ENCODE data around the gene PM20D1. TPM values are rescaled to one million over a fixed set of nuclear protein-coding genes. Genes with fewer than 3 reads are reported as not detected.
A peak's percentile ranks its signal among the peaks of the same experiment; 100 is the strongest.

PM20D1 gene
- total and polyA plus RNA-seq, 7 donors = 0.05 to 0.32 (median 0.23) TPM; not detected in 2

DNA sequence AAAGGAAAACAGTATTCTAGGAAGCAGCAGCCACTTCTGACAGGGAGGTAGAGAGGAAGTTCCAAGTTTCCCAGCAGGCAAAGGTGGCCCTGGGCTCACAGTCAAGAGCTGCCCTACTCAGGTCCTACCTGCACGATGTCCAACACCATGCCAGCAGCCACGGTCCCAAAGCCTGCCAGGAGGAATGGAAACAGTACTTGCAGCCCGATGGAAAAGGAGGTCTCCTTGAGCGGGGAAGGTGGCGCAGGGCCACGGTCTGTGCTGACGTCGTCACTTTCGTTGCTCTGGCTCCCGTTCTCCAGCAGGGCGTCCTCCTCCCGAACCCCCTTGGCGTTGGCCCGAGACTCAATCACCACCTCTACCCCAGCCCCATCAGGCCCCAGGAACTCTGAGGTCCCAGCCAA lies 40.0 kb downstream of the PM20D1 start:
- 33 to 63% (median 35%) methylated on average over 14 of the region's 14 CpGs for WGBS, 3 donors
- intact Hi-C loops (cut with DNase I) = loop anchor here in 1 of 2 donors (5.0 kb wide), 1 partner anchor 167 kb away; no protein-coding TSS in a partner anchor

GRCh38 chr1:205809469-205809868 lies 40.5 kb downstream of the PM20D1 start:
- peak overlapping the region; percentile 97 for H3K27ac ChIP-seq
- peaks cover 67% of the 10 kb centered on the region for H3K4me1 ChIP-seq
- peak overlapping the region; percentile 94 for H3K4me3 ChIP-seq
- 22 to 44% (median 39%) methylated on average over 3 of the region's 3 CpGs for WGBS, 3 donors
- no peaks in the 10 kb centered on the region for H3K27me3 ChIP-seq (ENCODE audit: insufficient read depth in 3 of 3, low read length in 2 of 3)
- ATAC-seq (no peak), DNase-seq (no peak)
- no peaks in the 10 kb centered on the region for H3K9me3 ChIP-seq
- intact Hi-C loops (cut with DNase I) = loop anchor here in 1 of 2 donors (5.0 kb wide), 1 partner anchor 168 kb away; no protein-coding TSS in a partner anchor
- no peak for TF ChIP-seq CTCF (IDR thresholded peaks at IDR 0.05)
- H3K36me3 ChIP-seq (ENCODE audit: insufficient read depth in 1 of 2, low read depth in 1 of 2) = peaks cover 0 to 24% of the 10 kb centered on the region in 2 donors

More for the DNA sequence above, 40.0 kb downstream of the PM20D1 start:
- DNase-seq = peak in 1 of 2 donors; percentile 53
- Histone ChIP-seq H3K9me3 (no peaks in the 10 kb centered on the region), H3K4me3 (peak overlapping the region; percentile 94), H3K4me1 (peaks cover 66% of the 10 kb centered on the region), H3K27me3 (ENCODE audit: insufficient read depth in 3 of 3, low read length in 2 of 3) (no peaks in the 10 kb centered on the region), H3K36me3 (ENCODE audit: insufficient read depth in 1 of 2, low read depth in 1 of 2) (peaks cover 0 to 20% of the 10 kb centered on the region in 2 donors), H3K27ac (peak overlapping the region; percentile 97)
- no peak for ATAC-seq
- no peak for TF ChIP-seq CTCF (IDR thresholded peaks at IDR 0.05)

- intact Hi-C loops (cut with DNase I) = loop anchor here in 1 of 2 donors (5.0 kb wide), 1 partner anchor 172 kb away; no protein-coding TSS in a partner anchor
- WGBS, 3 donors = 49 to 56% (median 50%) methylated on average over 5 of the region's 5 CpGs
- H3K4me1 ChIP-seq = peaks cover 51% of the 10 kb centered on the region
- no peak for TF ChIP-seq CTCF (IDR thresholded peaks at IDR 0.05)
- no peaks in the 10 kb centered on the region for H3K9me3 ChIP-seq
- no peaks in the 10 kb centered on the region for H3K27me3 ChIP-seq (ENCODE audit: insufficient read depth in 3 of 3, low read length in 2 of 3)
- no peak overlapping the region for H3K4me3 ChIP-seq
- peaks cover 0 to 25% of the 10 kb centered on the region in 2 donors for H3K36me3 ChIP-seq (ENCODE audit: insufficient read depth in 1 of 2, low read depth in 1 of 2)
- no peak for ATAC-seq
- no peak for DNase-seq
- no peak overlapping the region for H3K27ac ChIP-seq
Observed at GRCh38 chr1:205805082-205805711, 44.7 kb downstream of the PM20D1 start.

DNA sequence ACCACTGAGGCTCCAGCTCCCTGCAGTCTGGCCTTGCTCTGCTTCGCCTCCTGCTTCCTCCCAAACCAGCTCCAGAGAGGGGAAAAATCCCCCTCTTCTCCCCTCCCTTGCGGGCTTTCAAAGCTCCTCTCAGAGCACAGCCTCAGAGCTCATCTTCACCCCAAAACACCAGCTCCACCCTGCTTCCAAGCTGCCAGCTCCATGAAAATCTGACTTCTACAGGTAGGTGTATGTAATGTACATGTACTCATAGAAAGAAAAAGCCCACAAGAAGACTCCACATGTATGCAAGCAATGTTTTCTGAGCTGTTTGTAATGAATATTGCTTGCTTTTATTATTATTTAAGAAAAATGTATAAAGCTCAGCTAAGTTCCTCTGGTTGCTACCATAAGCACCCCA lies 45.3 kb downstream of the PM20D1 start:
- ATAC-seq (no peak), DNase-seq (no peak)
- Histone ChIP-seq H3K4me1 (peaks cover 45% of the 10 kb centered on the region), H3K36me3 (ENCODE audit: insufficient read depth in 1 of 2, low read depth in 1 of 2) (peaks cover 0 to 24% of the 10 kb centered on the region in 2 donors), H3K4me3 (no peak overlapping the region), H3K27ac (no peak overlapping the region), H3K27me3 (ENCODE audit: insufficient read depth in 3 of 3, low read length in 2 of 3) (no peaks in the 10 kb centered on the region), H3K9me3 (no peaks in the 10 kb centered on the region)
- TF ChIP-seq CTCF (IDR thresholded peaks at IDR 0.05) = no peak
- intact Hi-C loops (cut with DNase I) = loop anchor here in 1 of 2 donors (5.0 kb wide), 1 partner anchor 173 kb away; no protein-coding TSS in a partner anchor
- WGBS, 3 donors = 94 to 100% (median 95%) methylated on average over 2 of the region's 2 CpGs

Measured in psoas muscle (tissue), 8 donors.